GM12891 (cell line): ENCODE measurements around the gene TMPRSS2.

ENCODE experiments used
- PAX5 ChIP-seq: IDR thresholded peaks from 2 replicates; pipeline ENCODE4 v1.6.1; 2011; ENCODE audit warnings: low read length, moderate library complexity, mild to moderate bottlenecking; ENCODE audit not compliant: insufficient read depth, severe bottlenecking
- POLR2A ChIP-seq: IDR thresholded peaks from 2 replicates; pipeline ENCODE4 v1.6.1; 2011; ENCODE audit warnings: low read depth, low read length, control low read depth
- POLR2AphosphoS5 ChIP-seq: IDR thresholded peaks from 2 replicates; pipeline ENCODE4 v1.6.1; 2011; ENCODE audit warnings: low read depth, low read length, control low read depth
- POU2F2 ChIP-seq: IDR thresholded peaks from 2 replicates; pipeline ENCODE4 v1.6.1; 2011; ENCODE audit warnings: low read depth, mild to moderate bottlenecking, control low read depth, low read length, moderate library complexity
- TAF1 ChIP-seq: IDR thresholded peaks from 2 replicates; pipeline ENCODE4 v1.6.1; 2011; ENCODE audit warnings: low read depth, low read length, control low read depth

GRCh38 chr21:41443562-41443961 lies 64.4 kb downstream of the TMPRSS2 start:
- TF ChIP-seq PAX5, result no peak
- TF ChIP-seq POLR2A, result no peak
- TF ChIP-seq TAF1, result no peak
- no peak for TF ChIP-seq POU2F2
- TF ChIP-seq POLR2AphosphoS5, result 0 out of 2 replicates have a peak, but pooled peaks have one; percentile 62
